ENCODE measurements around the gene BCAS3.

BCAS3 gene

GRCh38 chr17:61366076-61366714 is 688.5 kb downstream of the BCAS3 start:
- no peak for TF ChIP-seq ZFP3 (CRISPR knock-in tag; IDR thresholded peaks at IDR 0.05)
- no peak for TF ChIP-seq ZC3H10 (CRISPR knock-in tag; IDR thresholded peaks at IDR 0.05)
- TF ChIP-seq POU6F1 (CRISPR knock-in tag; IDR thresholded peaks at IDR 0.05; ENCODE audit: borderline replicate concordance, low read depth): no peak
- no peak for TF ChIP-seq PATZ1 (CRISPR knock-in tag; IDR thresholded peaks at IDR 0.05; ENCODE audit: borderline replicate concordance)
- TF ChIP-seq ARNTL (CRISPR knock-in tag; IDR thresholded peaks at IDR 0.05; ENCODE audit: borderline replicate concordance, low read depth): no peak
- no peak for TF ChIP-seq TCF4 (CRISPR knock-in tag; IDR thresholded peaks at IDR 0.05; ENCODE audit: borderline replicate concordance)
- no peak for TF ChIP-seq SNAI2 (CRISPR knock-in tag; IDR thresholded peaks at IDR 0.05)
- TF ChIP-seq, protein P1, sequence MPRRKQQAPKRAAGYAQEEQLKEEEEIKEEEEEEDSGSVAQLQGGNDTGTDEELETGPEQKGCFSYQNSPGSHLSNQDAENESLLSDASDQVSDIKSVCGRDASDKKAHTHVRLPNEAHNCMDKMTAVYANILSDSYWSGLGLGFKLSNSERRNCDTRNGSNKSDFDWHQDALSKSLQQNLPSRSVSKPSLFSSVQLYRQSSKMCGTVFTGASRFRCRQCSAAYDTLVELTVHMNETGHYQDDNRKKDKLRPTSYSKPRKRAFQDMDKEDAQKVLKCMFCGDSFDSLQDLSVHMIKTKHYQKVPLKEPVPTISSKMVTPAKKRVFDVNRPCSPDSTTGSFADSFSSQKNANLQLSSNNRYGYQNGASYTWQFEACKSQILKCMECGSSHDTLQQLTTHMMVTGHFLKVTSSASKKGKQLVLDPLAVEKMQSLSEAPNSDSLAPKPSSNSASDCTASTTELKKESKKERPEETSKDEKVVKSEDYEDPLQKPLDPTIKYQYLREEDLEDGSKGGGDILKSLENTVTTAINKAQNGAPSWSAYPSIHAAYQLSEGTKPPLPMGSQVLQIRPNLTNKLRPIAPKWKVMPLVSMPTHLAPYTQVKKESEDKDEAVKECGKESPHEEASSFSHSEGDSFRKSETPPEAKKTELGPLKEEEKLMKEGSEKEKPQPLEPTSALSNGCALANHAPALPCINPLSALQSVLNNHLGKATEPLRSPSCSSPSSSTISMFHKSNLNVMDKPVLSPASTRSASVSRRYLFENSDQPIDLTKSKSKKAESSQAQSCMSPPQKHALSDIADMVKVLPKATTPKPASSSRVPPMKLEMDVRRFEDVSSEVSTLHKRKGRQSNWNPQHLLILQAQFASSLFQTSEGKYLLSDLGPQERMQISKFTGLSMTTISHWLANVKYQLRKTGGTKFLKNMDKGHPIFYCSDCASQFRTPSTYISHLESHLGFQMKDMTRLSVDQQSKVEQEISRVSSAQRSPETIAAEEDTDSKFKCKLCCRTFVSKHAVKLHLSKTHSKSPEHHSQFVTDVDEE (CRISPR knock-in tag; IDR thresholded peaks at IDR 0.05): no peak
- no peak for TF ChIP-seq ZNF70 (CRISPR knock-in tag; IDR thresholded peaks at IDR 0.05)
- TF ChIP-seq TOX (CRISPR knock-in tag; IDR thresholded peaks at IDR 0.05; ENCODE audit: borderline replicate concordance): no peak
- TF ChIP-seq GLIS3 (CRISPR knock-in tag; IDR thresholded peaks at IDR 0.05): no peak
- TF ChIP-seq CSRNP3 (CRISPR knock-in tag; IDR thresholded peaks at IDR 0.05): no peak
- ATAC-seq: no peak

GRCh38 chr17:61366715-61367413 is 689.2 kb downstream of the BCAS3 start:
- no peak for ATAC-seq

More at GRCh38 chr17:61366715-61367413, 689.2 kb downstream of the BCAS3 start:
- TF ChIP-seq PPARA (CRISPR knock-in tag; IDR thresholded peaks at IDR 0.05; ENCODE audit: borderline replicate concordance): no peak
- TF ChIP-seq, protein P1 (CRISPR knock-in tag; IDR thresholded peaks at IDR 0.05): no peak
- TF ChIP-seq ZFP30 (CRISPR knock-in tag; IDR thresholded peaks at IDR 0.05): no peak
- TF ChIP-seq ESRRG (CRISPR knock-in tag; IDR thresholded peaks at IDR 0.05): no peak
- no peak for TF ChIP-seq GLIS3 (CRISPR knock-in tag; IDR thresholded peaks at IDR 0.05)
- no peak for TF ChIP-seq ZNF8 (CRISPR knock-in tag; IDR thresholded peaks at IDR 0.05)
- no peak for TF ChIP-seq BACH2 (CRISPR knock-in tag; IDR thresholded peaks at IDR 0.05; ENCODE audit: borderline replicate concordance)
- TF ChIP-seq ZC3H10 (CRISPR knock-in tag; IDR thresholded peaks at IDR 0.05): no peak
- no peak for TF ChIP-seq CSRNP3 (CRISPR knock-in tag; IDR thresholded peaks at IDR 0.05)
- TF ChIP-seq ISL1 (CRISPR knock-in tag; IDR thresholded peaks at IDR 0.05): no peak
- no peak for TF ChIP-seq POU6F1 (CRISPR knock-in tag; IDR thresholded peaks at IDR 0.05; ENCODE audit: borderline replicate concordance, low read depth)
- no peak for TF ChIP-seq RARB (CRISPR knock-in tag; IDR thresholded peaks at IDR 0.05)
- no peak for TF ChIP-seq OSR1 (CRISPR knock-in tag; IDR thresholded peaks at IDR 0.05)
- TF ChIP-seq SNAI2 (CRISPR knock-in tag; IDR thresholded peaks at IDR 0.05): no peak
- TF ChIP-seq ARNTL (CRISPR knock-in tag; IDR thresholded peaks at IDR 0.05; ENCODE audit: borderline replicate concordance, low read depth): no peak
- no peak for TF ChIP-seq CSDC2 (CRISPR knock-in tag; IDR thresholded peaks at IDR 0.05)
- TF ChIP-seq ZNF565 (CRISPR knock-in tag; conservative IDR thresholded peaks at IDR 0.05; ENCODE audit: low read depth): no peak
- TF ChIP-seq TOX (CRISPR knock-in tag; IDR thresholded peaks at IDR 0.05; ENCODE audit: borderline replicate concordance): no peak
- no peak for TF ChIP-seq TCF4 (CRISPR knock-in tag; IDR thresholded peaks at IDR 0.05; ENCODE audit: borderline replicate concordance)
- no peak for TF ChIP-seq ZNF70 (CRISPR knock-in tag; IDR thresholded peaks at IDR 0.05)
